Mesendoderm (in vitro differentiated cells): ENCODE data around the gene FGFBP1.

Experiments
- DNase-seq: peaks from one replicate; pipeline ENCODE4 v3.0.0; 2013
- H2AK5ac ChIP-seq: 2 replicates; pipeline ENCODE4 v1.6.1; 2013; ENCODE audit warnings: low read length, inconsistent platforms
- H2BK120ac ChIP-seq: 2 replicates; pipeline ENCODE4 v1.6.1; 2013; ENCODE audit warnings: low read depth, mild to moderate bottlenecking, low read length, moderate library complexity, mixed read lengths
- H2BK15ac ChIP-seq: replicated peaks from 2 replicates; pipeline ENCODE4 v1.6.1; 2013; ENCODE audit warnings: low read depth, mild to moderate bottlenecking, moderate library complexity
- H2BK5ac ChIP-seq: 2 replicates; pipeline ENCODE4 v1.6.1; 2013; ENCODE audit warnings: low read length, inconsistent platforms
- H3K18ac ChIP-seq: 2 replicates; pipeline ENCODE4 v1.6.1; 2013; ENCODE audit warnings: mild to moderate bottlenecking, low read length, mixed read lengths
- H3K23ac ChIP-seq: one replicate; pipeline ENCODE4 v1.6.1; 2013; ENCODE audit warnings: low read length
- H3K27ac ChIP-seq: 2 replicates; pipeline ENCODE4 v1.5.1; 2013; ENCODE audit warnings: low read depth, mild to moderate bottlenecking, inconsistent platforms, low read length, moderate library complexity
- H3K27me3 ChIP-seq: 2 replicates; pipeline ENCODE4 v1.6.1; 2013; ENCODE audit warnings: low read length, control low read depth, mild to moderate bottlenecking, inconsistent platforms; ENCODE audit not compliant: insufficient read depth, poor library complexity
- H3K36me3 ChIP-seq: 2 replicates; pipeline ENCODE4 v1.6.1; 2013; ENCODE audit warnings: low read length, inconsistent platforms; ENCODE audit not compliant: control insufficient read depth, insufficient read depth
- H3K4ac ChIP-seq: one replicate; pipeline ENCODE4 v1.6.1; 2013; ENCODE audit warnings: low read depth, mild to moderate bottlenecking, low read length, moderate library complexity
- H3K4me1 ChIP-seq: 2 replicates; pipeline ENCODE4 v1.6.1; 2013; ENCODE audit warnings: low read depth, low read length, inconsistent platforms; ENCODE audit not compliant: control insufficient read depth
- H3K4me2 ChIP-seq: 2 replicates; pipeline ENCODE4 v1.6.1; 2013; ENCODE audit warnings: low read length
- H3K4me3 ChIP-seq: 2 replicates; pipeline ENCODE4 v1.5.1; 2013; ENCODE audit warnings: mild to moderate bottlenecking, low read length
- H3K56ac ChIP-seq: one replicate; pipeline ENCODE4 v1.6.1; 2013; ENCODE audit warnings: low read length
- H3K79me1 ChIP-seq: 2 replicates; pipeline ENCODE4 v1.6.1; 2013; ENCODE audit warnings: low read length, inconsistent platforms
- H3K79me2 ChIP-seq: 2 replicates; pipeline ENCODE4 v1.6.1; 2013; ENCODE audit warnings: mild to moderate bottlenecking, low read length; ENCODE audit not compliant: control insufficient read depth, insufficient read depth
- H3K9ac ChIP-seq: 2 replicates; pipeline ENCODE4 v1.6.1; 2013; ENCODE audit warnings: low read length, inconsistent platforms
- H4K5ac ChIP-seq: one replicate; pipeline ENCODE4 v1.6.1; 2013; ENCODE audit warnings: low read length
- H4K8ac ChIP-seq: one replicate; pipeline ENCODE4 v1.6.1; 2013; ENCODE audit warnings: low read depth, mild to moderate bottlenecking, control low read depth, low read length, moderate library complexity
- WGBS: extraction: QIAGEN DNeasy Blood & Tissue Kit; methylation state at CpG from one replicate; pipeline ENCODE4 v1.1.7; 2013; ENCODE audit warnings: low lambda C conversion rate, missing lambda C conversion rate; ENCODE audit not compliant: insufficient coverage; ENCODE audit errors: extremely low coverage; 5-methylcytosine and 5-hydroxymethylcytosine counted together

Gene FGFBP1

DNA sequence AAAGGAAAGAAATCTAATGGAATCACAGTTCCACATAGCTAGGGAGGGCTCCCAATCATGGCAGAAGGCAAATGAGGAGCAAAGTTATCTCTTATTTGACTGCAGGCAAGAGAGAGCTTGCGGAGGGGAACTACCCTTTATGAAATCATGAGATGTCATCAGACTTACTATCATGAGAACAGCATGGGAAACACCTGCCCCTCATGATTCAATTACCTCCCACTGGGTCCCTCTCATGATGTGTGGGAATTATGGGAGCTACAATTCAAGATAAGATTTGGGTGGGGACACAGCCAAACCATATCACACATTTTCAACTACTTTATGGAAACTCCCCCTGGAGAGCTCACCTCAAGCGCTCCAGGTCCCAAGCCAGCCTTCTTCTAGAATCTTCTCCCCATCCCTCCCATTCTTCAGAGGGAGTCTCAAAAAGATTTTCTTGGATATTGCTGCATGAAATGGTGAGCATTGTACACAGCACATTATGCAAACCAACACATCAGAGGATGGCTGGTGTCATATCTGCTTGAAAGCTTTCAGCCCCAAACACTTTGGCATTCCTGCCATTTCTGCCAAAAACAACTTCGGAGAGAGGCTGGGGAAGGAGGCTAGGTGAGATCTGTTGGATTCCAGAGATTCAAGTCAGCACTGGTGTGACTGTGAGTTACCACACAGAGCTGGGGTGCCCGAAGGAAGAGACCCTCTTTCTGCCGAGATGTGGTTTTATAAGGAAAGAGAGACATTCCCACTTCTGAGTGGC is 6.9 kb downstream of the FGFBP1 start:
- Histone ChIP-seq H3K56ac (no peak overlapping the region), H3K4me1 (no peaks in the 10 kb centered on the region), H2BK5ac (no peak overlapping the region), H3K27me3 (no peaks in the 10 kb centered on the region), H3K4ac (no peak overlapping the region), H4K5ac (no peak overlapping the region), H3K4me2 (no peak overlapping the region), H3K18ac (no peak overlapping the region), H3K79me1 (no peaks in the 10 kb centered on the region), H3K27ac (no peak overlapping the region), H3K79me2 (no peaks in the 10 kb centered on the region), H4K8ac (no peak overlapping the region), H2BK15ac (no peak overlapping the region), H3K23ac (no peak overlapping the region), H3K9ac (no peak overlapping the region), H3K4me3 (no peak overlapping the region), H3K36me3 (no peaks in the 10 kb centered on the region), H2BK120ac (no peak overlapping the region), H2AK5ac (no peak overlapping the region)
- WGBS, result no CpG with 5 or more reads among the region's 5 CpGs
- no peak for DNase-seq

DNA sequence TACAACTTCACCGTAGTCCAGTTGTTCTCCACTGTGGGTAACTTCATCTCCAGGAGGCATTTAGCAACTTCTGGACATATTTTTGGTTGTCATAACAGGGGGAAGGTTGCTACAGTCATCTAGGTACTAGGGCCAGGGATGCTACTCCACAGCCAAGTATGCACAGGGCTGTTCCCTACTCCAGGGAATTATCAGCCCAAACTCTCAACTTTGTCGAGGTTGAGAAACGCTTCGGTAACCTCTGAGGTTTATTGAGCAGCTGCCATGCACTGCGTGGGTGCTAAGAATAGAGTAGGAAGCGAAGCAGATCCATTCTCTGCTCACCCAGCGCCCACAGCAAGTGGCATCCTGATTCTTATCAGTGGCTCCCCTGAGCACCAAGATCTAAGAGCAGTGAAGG is 8.2 kb downstream of the FGFBP1 start:
- DNase-seq, result no peak
- H4K8ac ChIP-seq, result no peak overlapping the region
- no peak overlapping the region for H3K27ac ChIP-seq
- no peak overlapping the region for H3K9ac ChIP-seq
- no peak overlapping the region for H2AK5ac ChIP-seq
- H3K27me3 ChIP-seq, result no peaks in the 10 kb centered on the region
- no peak overlapping the region for H2BK15ac ChIP-seq
- no peaks in the 10 kb centered on the region for H3K36me3 ChIP-seq
- no peak overlapping the region for H3K4me2 ChIP-seq
- no peaks in the 10 kb centered on the region for H3K4me1 ChIP-seq
- H3K23ac ChIP-seq, result no peak overlapping the region
- no peak overlapping the region for H2BK5ac ChIP-seq
- no peak overlapping the region for H3K4me3 ChIP-seq
- no peak overlapping the region for H3K56ac ChIP-seq
- H3K79me2 ChIP-seq, result no peaks in the 10 kb centered on the region
- no peak overlapping the region for H2BK120ac ChIP-seq
- H3K18ac ChIP-seq, result no peak overlapping the region
- H4K5ac ChIP-seq, result no peak overlapping the region
- no peak overlapping the region for H3K4ac ChIP-seq
- no CpG with 5 or more reads among the region's 7 CpGs for WGBS
- H3K79me1 ChIP-seq, result no peaks in the 10 kb centered on the region

DNA sequence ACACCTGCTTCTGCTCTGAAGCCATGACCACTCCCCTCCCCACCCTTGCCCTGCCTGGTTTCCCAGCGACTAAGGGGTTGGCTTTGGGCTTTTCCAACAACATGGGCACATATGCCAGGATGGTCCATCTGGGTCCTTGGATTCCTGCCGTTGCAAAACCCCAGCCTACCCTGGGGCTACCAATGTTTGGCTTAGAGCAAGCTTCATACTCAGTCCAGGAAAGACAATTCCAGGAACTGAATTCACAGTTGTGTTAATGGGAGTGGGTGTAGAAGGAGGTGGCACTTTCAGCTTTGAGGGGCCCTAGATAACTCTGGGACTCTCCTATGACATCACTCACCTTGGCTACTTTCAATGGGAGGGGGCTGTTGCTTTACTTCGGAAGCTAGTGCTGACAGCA is 9.0 kb downstream of the FGFBP1 start:
- WGBS, result no CpG with 5 or more reads among the region's 3 CpGs
- H3K18ac ChIP-seq, result no peak overlapping the region
- DNase-seq, result no peak
- no peak overlapping the region for H3K4me2 ChIP-seq
- H3K4ac ChIP-seq, result no peak overlapping the region
- no peak overlapping the region for H4K5ac ChIP-seq
- H3K36me3 ChIP-seq, result no peaks in the 10 kb centered on the region
- H2BK120ac ChIP-seq, result no peak overlapping the region
- no peak overlapping the region for H3K27ac ChIP-seq
- no peak overlapping the region for H2BK15ac ChIP-seq
- H3K27me3 ChIP-seq, result no peaks in the 10 kb centered on the region
- H3K56ac ChIP-seq, result no peak overlapping the region
- H3K4me1 ChIP-seq, result no peaks in the 10 kb centered on the region
- H3K79me1 ChIP-seq, result no peaks in the 10 kb centered on the region
- no peak overlapping the region for H4K8ac ChIP-seq
- no peaks in the 10 kb centered on the region for H3K79me2 ChIP-seq
- H2AK5ac ChIP-seq, result no peak overlapping the region
- no peak overlapping the region for H2BK5ac ChIP-seq
- H3K9ac ChIP-seq, result no peak overlapping the region
- H3K23ac ChIP-seq, result no peak overlapping the region
- H3K4me3 ChIP-seq, result no peak overlapping the region

DNA sequence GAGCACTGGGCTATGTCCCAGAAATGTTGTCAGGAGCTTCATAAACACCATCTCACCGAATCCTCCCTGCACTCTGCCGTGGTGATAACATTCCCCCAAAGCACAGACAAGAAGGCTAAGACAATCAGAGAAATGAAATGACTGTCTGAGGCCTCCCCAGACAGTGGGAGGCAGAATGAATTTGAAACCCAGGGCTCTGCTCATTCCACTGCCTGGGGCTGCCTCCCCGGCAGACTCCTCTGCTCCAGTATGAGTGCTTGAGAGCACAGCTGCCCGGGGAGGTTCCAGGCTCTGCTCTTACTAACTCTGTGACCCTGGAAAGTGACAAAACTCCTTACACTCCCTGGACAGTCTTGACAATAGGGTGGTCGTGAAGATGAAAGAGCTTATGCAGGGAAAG is 9.7 kb downstream of the FGFBP1 start:
- H2BK15ac ChIP-seq, result no peak overlapping the region
- no peak for DNase-seq
- H3K4me3 ChIP-seq, result no peak overlapping the region
- H3K4me1 ChIP-seq, result no peaks in the 10 kb centered on the region
- H3K23ac ChIP-seq, result no peak overlapping the region
- H3K9ac ChIP-seq, result no peak overlapping the region
- no peak overlapping the region for H3K56ac ChIP-seq
- H2BK120ac ChIP-seq, result no peak overlapping the region
- H3K79me2 ChIP-seq, result no peaks in the 10 kb centered on the region
- no peak overlapping the region for H3K18ac ChIP-seq
- H2AK5ac ChIP-seq, result no peak overlapping the region
- H3K4me2 ChIP-seq, result no peak overlapping the region
- no peak overlapping the region for H3K4ac ChIP-seq
- no peak overlapping the region for H3K27ac ChIP-seq
- no peaks in the 10 kb centered on the region for H3K79me1 ChIP-seq
- H3K36me3 ChIP-seq, result no peaks in the 10 kb centered on the region
- H2BK5ac ChIP-seq, result no peak overlapping the region
- no peaks in the 10 kb centered on the region for H3K27me3 ChIP-seq
- H4K5ac ChIP-seq, result no peak overlapping the region
- no peak overlapping the region for H4K8ac ChIP-seq
- WGBS, result no CpG with 5 or more reads among the region's 5 CpGs

DNA sequence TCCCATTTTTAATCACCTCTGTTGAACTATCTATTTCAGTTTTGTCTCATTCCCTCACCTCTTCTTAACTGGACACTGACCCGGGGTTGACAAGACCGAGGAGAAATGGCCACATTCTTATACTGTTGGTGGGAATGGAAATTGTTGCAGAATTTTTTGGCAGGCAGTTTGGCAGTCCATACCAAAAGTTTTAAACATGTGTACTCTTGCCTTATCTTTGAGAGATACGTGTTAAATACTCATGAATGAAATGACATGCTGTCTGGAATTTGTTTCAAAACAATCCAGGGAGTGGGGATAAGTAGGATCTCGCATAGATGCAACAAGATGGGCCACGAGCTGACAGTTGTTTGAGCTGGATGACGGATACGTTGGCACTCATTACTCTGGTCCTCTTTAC is 12.1 kb downstream of the FGFBP1 start:
- Histone ChIP-seq H3K4me2 (no peak overlapping the region), H3K27ac (no peak overlapping the region), H3K56ac (no peak overlapping the region), H3K79me2 (no peaks in the 10 kb centered on the region), H3K4me3 (no peak overlapping the region), H3K27me3 (no peaks in the 10 kb centered on the region), H2BK5ac (no peak overlapping the region), H3K18ac (no peak overlapping the region), H2BK120ac (no peak overlapping the region), H3K79me1 (no peaks in the 10 kb centered on the region), H3K4ac (no peak overlapping the region), H3K9ac (no peak overlapping the region), H3K36me3 (no peaks in the 10 kb centered on the region), H3K23ac (no peak overlapping the region), H4K5ac (no peak overlapping the region), H4K8ac (no peak overlapping the region), H3K4me1 (no peaks in the 10 kb centered on the region), H2AK5ac (no peak overlapping the region), H2BK15ac (no peak overlapping the region)
- DNase-seq, result no peak
- no CpG with 5 or more reads among the region's 7 CpGs for WGBS

DNA sequence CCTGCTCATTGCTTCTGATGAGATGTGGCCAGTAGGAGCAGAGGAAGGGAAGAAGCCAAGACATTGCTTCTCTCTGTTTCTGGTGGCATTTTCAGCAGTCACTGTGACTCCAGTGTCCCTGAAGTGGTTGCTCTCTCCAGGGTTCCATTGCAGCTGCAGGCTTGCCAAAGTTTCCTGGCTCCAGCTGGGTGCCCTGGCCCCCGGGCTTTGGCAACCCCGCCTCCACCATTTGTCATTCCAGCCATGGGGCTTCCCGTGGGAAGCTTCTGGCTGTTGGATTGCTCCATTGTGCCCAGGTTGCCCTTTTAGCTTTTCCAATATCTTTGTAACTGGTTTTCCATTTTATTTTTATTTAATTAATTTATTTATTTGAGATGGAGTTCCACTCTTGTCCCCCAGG is 12.7 kb downstream of the FGFBP1 start:
- Histone ChIP-seq H3K4me1 (no peaks in the 10 kb centered on the region), H3K27ac (no peak overlapping the region), H3K27me3 (no peaks in the 10 kb centered on the region), H2BK120ac (no peak overlapping the region), H2AK5ac (no peak overlapping the region), H3K4ac (no peak overlapping the region), H3K4me3 (no peak overlapping the region), H3K36me3 (no peaks in the 10 kb centered on the region), H3K79me1 (no peaks in the 10 kb centered on the region), H3K79me2 (no peaks in the 10 kb centered on the region), H3K9ac (no peak overlapping the region), H3K18ac (no peak overlapping the region), H4K8ac (no peak overlapping the region), H3K23ac (no peak overlapping the region), H4K5ac (no peak overlapping the region), H3K4me2 (no peak overlapping the region), H2BK15ac (no peak overlapping the region), H3K56ac (no peak overlapping the region), H2BK5ac (no peak overlapping the region)
- WGBS, result no CpG with 5 or more reads among the region's 3 CpGs
- DNase-seq, result no peak
